ENCODE measurements around the gene RBP5. TPM values are rescaled to one million over a fixed set of nuclear protein-coding genes. Genes with fewer than 3 reads are reported as not detected.

Gene RBP5
- total RNA-seq, 2 experiments from 2014 or later = not detected

GRCh38 chr12:7120166-7120565 is 8.5 kb downstream of the RBP5 start:
- ATAC-seq (no peak), DNase-seq (no peak)
- Mint-ChIP-seq H3K9me3 (ENCODE audit: low read depth) (no peaks in the 10 kb centered on the region), H3K27ac (no peak overlapping the region), H3K27me3 (no peaks in the 10 kb centered on the region), H3K4me3 (no peak overlapping the region), H3K4me1 (no peaks in the 10 kb centered on the region), H3K36me3 (ENCODE audit: low read depth) (peaks cover 30% of the 10 kb centered on the region)
- POLR2A ChIA-PET = no interaction called here
- intact Hi-C loops (cut with DNase I, micrococcal nuclease) = no loop called here
- CTCF ChIA-PET = interaction anchor here (0.6 kb wide), 1 partner anchor 32 kb away, joined by 4 read pairs; no protein-coding TSS in a partner anchor

DNA sequence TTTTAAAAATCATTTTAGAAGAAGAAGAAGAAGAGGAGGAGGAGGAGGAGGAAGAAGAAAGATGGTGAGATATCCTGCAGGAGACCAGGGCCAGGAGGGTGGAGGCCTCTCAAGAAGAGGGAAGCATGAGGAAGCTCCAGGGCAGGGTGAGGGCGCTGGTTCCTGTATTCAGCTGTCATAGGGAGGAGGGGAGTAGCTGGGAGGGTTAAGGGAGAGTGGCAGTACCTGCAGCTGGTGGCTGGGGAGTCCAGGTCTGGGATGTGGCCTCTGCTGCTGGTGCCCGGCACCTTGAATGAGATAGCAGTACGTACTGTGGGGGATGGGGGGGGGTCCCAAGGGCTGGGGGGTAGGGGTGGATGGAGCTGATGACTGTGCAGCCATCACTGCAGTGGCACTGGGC is 9.8 kb downstream of the RBP5 start:
- Mint-ChIP-seq H3K9me3 (ENCODE audit: low read depth) (no peaks in the 10 kb centered on the region), H3K4me3 (no peak overlapping the region), H3K36me3 (ENCODE audit: low read depth) (peaks cover 39% of the 10 kb centered on the region), H3K4me1 (no peaks in the 10 kb centered on the region), H3K27ac (no peak overlapping the region), H3K27me3 (no peaks in the 10 kb centered on the region)
- ATAC-seq (no peak), DNase-seq (peak; percentile 1)
- intact Hi-C loops (cut with DNase I, micrococcal nuclease) = no loop called here
- ChIA-PET CTCF (interaction anchor here (0.6 kb wide), 2 partner anchors 111 to 498 kb away, joined by 3 read pairs; no protein-coding TSS in a partner anchor), POLR2A (no interaction called here)

DNA sequence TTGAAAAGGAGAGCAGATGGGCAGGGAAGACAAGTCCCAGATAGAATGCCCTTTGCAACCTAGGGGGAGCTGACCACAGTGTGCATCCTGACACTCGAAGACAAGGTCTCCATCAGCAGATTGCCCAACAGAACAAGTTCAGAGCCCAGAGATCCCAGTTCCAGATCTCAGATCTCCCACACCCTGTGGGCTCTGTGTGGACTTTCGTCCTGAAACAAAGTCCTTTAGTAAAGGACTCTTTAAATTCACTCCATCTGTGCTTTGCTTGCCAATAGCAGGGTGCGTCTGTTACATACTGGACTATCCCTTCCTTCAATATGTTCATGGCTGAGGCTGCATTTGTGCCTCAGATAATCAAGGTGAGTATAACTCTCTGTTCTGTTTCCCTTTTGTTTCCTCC is 11.0 kb downstream of the RBP5 start:
- intact Hi-C loops (cut with DNase I, micrococcal nuclease) = no loop called here

DNA sequence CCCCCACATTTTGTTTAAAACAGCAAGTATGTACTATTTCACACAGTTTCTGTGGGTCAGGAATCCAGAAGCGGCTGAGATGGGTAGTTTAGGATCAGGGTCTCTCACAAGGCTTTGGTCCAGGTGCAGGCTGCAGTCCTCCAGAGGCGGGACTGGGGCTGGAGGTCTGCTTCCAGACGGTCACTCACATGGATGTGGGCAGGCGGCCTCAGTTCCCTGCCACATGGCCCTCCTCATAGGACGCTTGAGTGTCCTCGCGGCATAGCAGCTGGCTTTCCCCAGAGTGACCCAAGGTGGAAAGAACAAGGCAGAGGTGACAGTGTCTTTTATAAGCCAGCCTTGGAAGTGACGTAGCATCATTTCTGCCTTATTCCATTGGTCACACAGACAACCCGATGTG is 11.8 kb downstream of the RBP5 start:
- ATAC-seq (no peak), DNase-seq (peak; percentile 2)
- Mint-ChIP-seq H3K27me3 (no peaks in the 10 kb centered on the region), H3K27ac (no peak overlapping the region), H3K4me1 (peaks cover 6% of the 10 kb centered on the region), H3K9me3 (ENCODE audit: low read depth) (no peaks in the 10 kb centered on the region), H3K4me3 (no peak overlapping the region), H3K36me3 (ENCODE audit: low read depth) (peaks cover 46% of the 10 kb centered on the region)
- CTCF ChIA-PET = interaction anchor here (0.5 to 0.9 kb wide), 3 partner anchors 53 to 183 kb away, joined by 3 read pairs; no protein-coding TSS in a partner anchor
- intact Hi-C loops (cut with DNase I, micrococcal nuclease) = no loop called here
- POLR2A ChIA-PET = no interaction called here

More for the DNA sequence above, 11.0 kb downstream of the RBP5 start:
- Mint-ChIP-seq H3K4me1 (peaks cover 6% of the 10 kb centered on the region), H3K27me3 (no peaks in the 10 kb centered on the region), H3K9me3 (ENCODE audit: low read depth) (no peaks in the 10 kb centered on the region), H3K27ac (no peak overlapping the region), H3K4me3 (no peak overlapping the region), H3K36me3 (ENCODE audit: low read depth) (peaks cover 46% of the 10 kb centered on the region)
- ChIA-PET POLR2A (no interaction called here), CTCF (interaction anchor here (0.5 to 1.0 kb wide), 4 partner anchors 9 to 184 kb away, joined by 3 read pairs; partner anchors contain the start of gene C1RL)
- DNase-seq (no peak), ATAC-seq (no peak)

DNA sequence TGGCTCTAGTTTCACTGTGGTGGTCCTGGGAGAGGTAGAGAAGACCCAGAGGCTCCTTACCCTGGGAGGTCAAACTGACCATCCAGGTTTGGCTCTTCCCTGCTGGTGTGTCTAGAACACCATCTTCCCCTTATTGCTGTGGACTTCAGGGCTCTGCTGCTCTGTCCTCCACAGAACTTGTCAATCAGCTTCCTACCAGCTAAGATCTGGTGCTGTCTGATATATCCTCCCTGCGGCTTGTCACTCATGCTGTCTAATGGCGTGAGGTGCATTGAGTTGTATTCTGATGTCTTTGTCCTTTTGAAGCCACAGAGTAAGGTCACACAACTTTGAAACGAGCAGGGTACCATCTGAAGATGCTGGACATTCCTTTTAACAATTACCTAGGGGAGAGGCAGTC is 12.5 kb downstream of the RBP5 start:
- POLR2A ChIA-PET = no interaction called here
- peaks cover 8% of the 10 kb centered on the region for H3K4me1 Mint-ChIP-seq
- intact Hi-C loops (cut with DNase I, micrococcal nuclease) = no loop called here
- DNase-seq (no peak), ATAC-seq (no peak)
- H3K27ac Mint-ChIP-seq = no peak overlapping the region
- peaks cover 45% of the 10 kb centered on the region for H3K36me3 Mint-ChIP-seq (ENCODE audit: low read depth)
- H3K4me3 Mint-ChIP-seq = no peak overlapping the region
- H3K9me3 Mint-ChIP-seq (ENCODE audit: low read depth) = no peaks in the 10 kb centered on the region
- no peaks in the 10 kb centered on the region for H3K27me3 Mint-ChIP-seq
- CTCF ChIA-PET = interaction anchor here (0.6 to 0.7 kb wide), 4 partner anchors 9 to 449 kb away, joined by 3 read pairs; no protein-coding TSS in a partner anchor

GRCh38 chr12:7114851-7115250 is 13.8 kb downstream of the RBP5 start:
- CTCF ChIA-PET = interaction anchor here (0.6 to 0.9 kb wide), 2 partner anchors 170 kb away, joined by 3 read pairs; no protein-coding TSS in a partner anchor
- no peak for ATAC-seq

DNA sequence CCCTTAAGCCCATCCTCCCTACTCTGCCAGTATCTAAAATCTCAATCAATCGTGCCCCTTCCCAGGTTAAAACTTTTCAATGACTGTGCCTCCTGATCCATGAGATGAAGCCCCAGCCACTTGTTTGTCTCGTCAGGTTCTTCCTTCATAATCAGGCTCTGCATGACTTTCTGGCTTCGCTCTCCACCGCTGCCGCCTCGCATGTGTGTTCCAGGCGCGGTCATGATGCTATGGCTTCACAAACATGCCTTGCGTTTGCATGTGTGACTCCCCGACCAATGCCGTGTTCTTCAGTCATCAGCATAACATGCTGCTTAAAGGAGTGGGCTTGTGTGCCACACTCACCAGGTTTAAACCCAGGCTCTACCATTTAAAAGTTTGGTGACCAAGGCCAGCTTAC is 14.7 kb downstream of the RBP5 start:
- DNase-seq (no peak), ATAC-seq (no peak)
- Mint-ChIP-seq H3K27ac (no peak overlapping the region), H3K9me3 (ENCODE audit: low read depth) (no peaks in the 10 kb centered on the region), H3K4me1 (peaks cover 21% of the 10 kb centered on the region), H3K27me3 (no peaks in the 10 kb centered on the region), H3K4me3 (no peak overlapping the region), H3K36me3 (ENCODE audit: low read depth) (peaks cover 51% of the 10 kb centered on the region)
- intact Hi-C loops (cut with DNase I, micrococcal nuclease) = no loop called here
- ChIA-PET POLR2A (no interaction called here), CTCF (interaction anchor here (0.6 to 3.4 kb wide), 12 partner anchors 10 to 200 kb away, joined by 3 to 15 read pairs (median 3); partner anchors contain the start of gene CLSTN3)

More at GRCh38 chr12:7114851-7115250, 13.8 kb downstream of the RBP5 start:
- Mint-ChIP-seq H3K27ac (no peak overlapping the region), H3K4me1 (peaks cover 16% of the 10 kb centered on the region), H3K4me3 (no peak overlapping the region), H3K36me3 (ENCODE audit: low read depth) (peaks cover 51% of the 10 kb centered on the region), H3K9me3 (ENCODE audit: low read depth) (no peaks in the 10 kb centered on the region), H3K27me3 (no peaks in the 10 kb centered on the region)
- DNase-seq = peak; percentile 2
- intact Hi-C loops (cut with DNase I, micrococcal nuclease) = no loop called here
- POLR2A ChIA-PET = no interaction called here

- H3K36me3 Mint-ChIP-seq (ENCODE audit: low read depth) = peaks cover 53% of the 10 kb centered on the region
- CTCF ChIA-PET = interaction anchor here (0.5 to 3.4 kb wide), 24 partner anchors 11 to 764 kb away, joined by 3 to 15 read pairs (median 4); partner anchors contain the start of genes C12orf57, CLSTN3, LPCAT3 and RNU7-1
Observed at GRCh38 chr12:7113389-7113871, 15.3 kb downstream of the RBP5 start.

DNA sequence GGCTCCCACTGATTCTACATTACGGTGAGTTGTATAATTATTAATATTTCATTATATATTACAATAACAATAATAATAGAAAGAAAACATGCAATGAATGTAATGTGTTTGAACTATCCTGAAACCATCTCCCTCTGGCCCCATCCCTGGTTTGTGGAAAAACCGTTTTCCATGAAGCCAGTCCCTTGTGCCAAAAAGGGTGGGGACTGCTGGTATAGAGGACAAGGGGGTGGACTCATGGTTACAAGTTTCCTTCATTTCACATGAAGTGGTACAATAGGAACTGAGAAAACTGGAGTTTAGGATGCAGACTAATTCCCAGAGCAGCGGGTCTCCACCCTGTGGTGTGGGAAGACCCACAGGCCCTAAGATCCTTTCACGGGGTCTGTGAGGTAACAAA is 16.6 kb downstream of the RBP5 start:
- intact Hi-C loops (cut with DNase I, micrococcal nuclease) = no loop called here
- DNase-seq = no peak
- H3K27me3 Mint-ChIP-seq = no peaks in the 10 kb centered on the region
- no peak overlapping the region for H3K4me3 Mint-ChIP-seq
- ATAC-seq = no peak
- H3K36me3 Mint-ChIP-seq (ENCODE audit: low read depth) = peaks cover 47% of the 10 kb centered on the region
- H3K27ac Mint-ChIP-seq = no peak overlapping the region
- ChIA-PET CTCF (interaction anchor here (0.6 to 5.1 kb wide), 14 partner anchors 10 to 515 kb away, joined by 3 to 41 read pairs (median 5); partner anchors contain the start of genes C12orf57, C1R and RNU7-1), POLR2A (no interaction called here)
- no peaks in the 10 kb centered on the region for H3K9me3 Mint-ChIP-seq (ENCODE audit: low read depth)
- peaks cover 27% of the 10 kb centered on the region for H3K4me1 Mint-ChIP-seq

More at GRCh38 chr12:7113389-7113871, 15.3 kb downstream of the RBP5 start:
- no peaks in the 10 kb centered on the region for H3K9me3 Mint-ChIP-seq (ENCODE audit: low read depth)
- H3K27ac Mint-ChIP-seq = no peak overlapping the region
- no peak overlapping the region for H3K4me3 Mint-ChIP-seq
- H3K4me1 Mint-ChIP-seq = peaks cover 21% of the 10 kb centered on the region
- ATAC-seq = peak; percentile 23
- peak; percentile 52 for DNase-seq
- H3K27me3 Mint-ChIP-seq = no peaks in the 10 kb centered on the region
- POLR2A ChIA-PET = no interaction called here
- intact Hi-C loops (cut with DNase I, micrococcal nuclease) = loop anchor here (1.0 kb wide), 2 partner anchors 95 to 169 kb away; partner anchors contain the start of genes C12orf57 (in 1 of the 2) and LPCAT3 (in 1 of the 2)

DNA sequence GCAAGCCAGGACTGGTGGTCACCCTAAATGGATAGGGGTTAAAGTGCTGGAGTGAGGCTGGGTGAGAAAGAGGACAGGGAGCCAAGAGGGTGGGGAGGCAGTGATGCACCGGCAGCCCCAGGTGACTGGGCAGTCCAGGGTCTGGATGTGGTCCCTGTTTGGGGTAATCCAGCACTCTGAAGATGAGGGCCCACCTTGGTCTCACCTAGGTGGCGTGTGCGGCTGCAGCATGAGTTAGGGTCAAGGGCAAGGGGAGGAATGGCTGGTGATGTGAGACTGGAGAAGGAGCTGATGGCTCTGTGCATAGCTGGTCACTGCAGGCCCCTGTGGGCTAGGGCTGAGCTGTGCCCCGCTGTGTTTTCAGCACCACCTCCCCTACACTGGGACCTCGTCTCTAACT is 18.0 kb downstream of the RBP5 start:
- DNase-seq = no peak
- CTCF ChIA-PET = interaction anchor here (0.7 to 5.1 kb wide), 10 partner anchors 9 to 165 kb away, joined by 3 to 41 read pairs (median 6); partner anchors contain the start of genes C12orf57, C1R and RNU7-1
- H3K9me3 Mint-ChIP-seq (ENCODE audit: low read depth) = peaks cover 6% of the 10 kb centered on the region
- no peak for ATAC-seq
- intact Hi-C loops (cut with DNase I, micrococcal nuclease) = no loop called here
- POLR2A ChIA-PET = interaction anchor here (1.1 kb wide), 1 partner anchor 166 kb away, joined by 4 read pairs; the partner anchor contains the start of genes C12orf57 and RNU7-1
- H3K4me3 Mint-ChIP-seq = no peak overlapping the region
- H3K27ac Mint-ChIP-seq = no peak overlapping the region
- peaks cover 50% of the 10 kb centered on the region for H3K36me3 Mint-ChIP-seq (ENCODE audit: low read depth)
- H3K27me3 Mint-ChIP-seq = no peaks in the 10 kb centered on the region
- H3K4me1 Mint-ChIP-seq = peaks cover 40% of the 10 kb centered on the region

DNA sequence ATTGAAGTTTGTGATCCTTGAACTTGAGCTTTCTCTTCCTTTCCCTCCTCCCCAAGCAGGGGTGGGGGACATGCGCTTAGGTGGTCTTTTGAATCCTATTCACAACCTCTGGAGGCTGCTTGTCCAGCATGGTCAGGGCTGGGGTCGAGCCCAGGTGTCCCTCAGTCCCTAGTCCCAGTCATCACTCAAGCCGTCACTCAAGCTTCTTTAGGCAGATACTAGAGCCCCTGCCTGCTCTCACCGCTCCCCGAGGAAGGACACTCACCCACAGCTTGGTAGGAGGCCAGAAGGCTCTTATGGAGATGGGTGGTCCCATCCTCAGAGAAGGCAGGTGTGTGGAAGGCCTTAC is 19.1 kb downstream of the RBP5 start:
- Mint-ChIP-seq H3K36me3 (ENCODE audit: low read depth) (peaks cover 46% of the 10 kb centered on the region), H3K27me3 (no peaks in the 10 kb centered on the region), H3K4me1 (peaks cover 43% of the 10 kb centered on the region), H3K27ac (peak overlapping the region; percentile 88), H3K9me3 (ENCODE audit: low read depth) (peaks cover 8% of the 10 kb centered on the region), H3K4me3 (peak overlapping the region; percentile 92)
- no peak for DNase-seq
- POLR2A ChIA-PET = interaction anchor here (3.2 kb wide), 1 partner anchor 165 kb away, joined by 34 read pairs; the partner anchor contains the start of genes C12orf57 and RNU7-1
- no peak for ATAC-seq
- CTCF ChIA-PET = interaction anchor here (0.6 to 5.1 kb wide), 27 partner anchors 9 to 238 kb away, joined by 3 to 41 read pairs (median 4); partner anchors contain the start of genes C12orf57, LPCAT3 and RNU7-1
- intact Hi-C loops (cut with DNase I, micrococcal nuclease) = loop anchor here (1.0 to 10.0 kb wide), 6 partner anchors 139 to 385 kb away; partner anchors contain the start of genes C12orf57 (in 2 of the 2), COPS7A (in 1 of the 2), EMG1 (in 1 of the 2) and PHB2 (in 1 of the 2)
